GM12874 (cell line): ENCODE data around the gene ALDH6A1.

Source experiments
- CTCF ChIP-seq: IDR thresholded peaks from 2 replicates; pipeline ENCODE4 v1.5.1; 2011; ENCODE audit warnings: low read depth, mild to moderate bottlenecking, control low read depth, low read length, moderate library complexity; ENCODE audit not compliant: insufficient read depth

ALDH6A1 gene

GRCh38 chr14:74077401-74077800 is 6.9 kb downstream of the ALDH6A1 start:
- no peak for TF ChIP-seq CTCF

GRCh38 chr14:74065746-74066575 is 18.3 kb downstream of the ALDH6A1 start:
- no peak for TF ChIP-seq CTCF

GRCh38 chr14:74064883-74065282 is 19.4 kb downstream of the ALDH6A1 start:
- no peak for TF ChIP-seq CTCF

- no peak for TF ChIP-seq CTCF
These were observed 19.8 kb downstream of the ALDH6A1 start for GRCh38 chr14:74064426-74064825.

- TF ChIP-seq CTCF: no peak
These were observed 21.5 kb downstream of the ALDH6A1 start for GRCh38 chr14:74062809-74063150.

- TF ChIP-seq CTCF: no peak
These were observed 34.3 kb downstream of the ALDH6A1 start for GRCh38 chr14:74049876-74050495.

GRCh38 chr14:74048281-74048680 is 36.0 kb downstream of the ALDH6A1 start:
- TF ChIP-seq CTCF: no peak
